Right lobe of liver (tissue), 4 donors: ENCODE results near the gene CEP70.

Source experiments
- CTCF ChIP-seq, 4 donors: fragments of 200-600 bp in 3 of 4; fragments of 450-650 bp in 1 of 4; IDR thresholded peaks; one replicate each; pipeline versions ENCODE4 v1.5.1 to v1.8.0; 2016 to 2022; ENCODE audit warnings: antibody characterized with exemption in 4 of 4, mild to moderate bottlenecking in 2 of 4
- POLR2A ChIP-seq: fragments of 450-650 bp; IDR thresholded peaks from one replicate; pipeline ENCODE4 v1.6.1; 2017; ENCODE audit warnings: antibody characterized with exemption, mild to moderate bottlenecking
- donor health status: DM: no; HTN: no; CAD: no.
- donor health status: DM: no; HTN: no; CAD: no.
- donor health status: DM: no; HTN: yes; CAD: no.

- TF ChIP-seq POLR2A (no peak), CTCF (IDR thresholded peaks at IDR 0.05) (no peak)
Measured at GRCh38 chr3:138629526-138629925, 35.5 kb upstream of the CEP70 start.
